ENCODE data around the gene SELENOF. TPM values are rescaled to one million over a fixed set of nuclear protein-coding genes. Genes with fewer than 3 reads are reported as not detected.

SELENOF gene
- total RNA-seq, 1 experiment from 2014 or later = 175 TPM

- DNase-seq (ENCODE audit: low read depth, low spot score) = no peak
- RAD21 ChIA-PET (ENCODE audit: low non-redundant PET in 1 of 2, low total read pairs in 2 of 2, uncharacterized antibody in 2 of 2, unreplicated experiment in 2 of 2) = no interaction called here
These were observed 61.0 kb downstream of the SELENOF start for GRCh38 chr1:86852782-86853408.

More at GRCh38 chr1:86852782-86853408, 61.0 kb downstream of the SELENOF start:
- no peaks in the 10 kb centered on the region for H3K27me3 ChIP-seq (ENCODE audit: insufficient read depth, low read length)
- intact Hi-C loops (cut with micrococcal nuclease) = no loop called here
- no peak overlapping the region for H3K4me3 ChIP-seq (replicated peaks in 1 of 2; ENCODE audit: low read depth in 1 of 2, low read length in 2 of 2)
- no peaks in the 10 kb centered on the region for H3K9me3 ChIP-seq (ENCODE audit: control insufficient read depth in 1 of 2, insufficient read depth in 1 of 2, low read depth in 1 of 2, low read length in 2 of 2)
- H3K9ac ChIP-seq (ENCODE audit: low read length) = no peak overlapping the region
- H3K4me1 ChIP-seq (ENCODE audit: control insufficient read depth in 1 of 2, insufficient read depth in 2 of 2, low read length in 2 of 2) = no peaks in the 10 kb centered on the region
- no peaks in the 10 kb centered on the region for H4K20me1 ChIP-seq (ENCODE audit: insufficient read depth)
- ATAC-seq = no peak
- H3K27ac ChIP-seq (ENCODE audit: low read depth, low read length) = no peak overlapping the region
- ChIA-PET POLR2A (no interaction called here), CTCF (no interaction called here)
- H3K9me2 ChIP-seq (ENCODE audit: insufficient read depth) = no peaks in the 10 kb centered on the region
- TF ChIP-seq ZBTB33 (IDR thresholded peaks at IDR 0.05; ENCODE audit: extremely low read depth, insufficient replicate concordance, low read length) (no peak), ZFX (IDR thresholded peaks at IDR 0.05) (no peak), JUND (IDR thresholded peaks at IDR 0.05) (no peak), FOSL1 (IDR thresholded peaks at IDR 0.05; ENCODE audit: low read depth) (no peak), SP1 (IDR thresholded peaks at IDR 0.05; ENCODE audit: low read depth) (no peak), POLR2A (IDR thresholded peaks at IDR 0.05; ENCODE audit: borderline replicate concordance, extremely low read depth, insufficient read depth, insufficient read length) (no peak), YY1 (IDR thresholded peaks at IDR 0.05; ENCODE audit: extremely low read depth, insufficient replicate concordance, low read depth, low read length) (no peak), EGR1 (IDR thresholded peaks at IDR 0.05; ENCODE audit: low read depth) (no peak), RAD21 (IDR thresholded peaks at IDR 0.05; ENCODE audit: low read depth) (no peak), POLR2AphosphoS5 (IDR thresholded peaks at IDR 0.05; ENCODE audit: low read depth, low read length) (no peak), MAX (IDR thresholded peaks at IDR 0.05) (no peak)
- H3K36me3 ChIP-seq (ENCODE audit: control insufficient read depth in 1 of 2, insufficient read depth in 2 of 2, low read length in 2 of 2) = no peaks in the 10 kb centered on the region
- BruUV-seq (replicated peaks) = no TSS peak
- H3K4me2 ChIP-seq (ENCODE audit: low read length) = no peak overlapping the region
- H2AFZ ChIP-seq (ENCODE audit: low read depth, low read length, poor library complexity, severe bottlenecking) = no peak overlapping the region
- no peaks in the 10 kb centered on the region for H3K79me2 ChIP-seq (ENCODE audit: insufficient read depth, low read length)
